AG09309 (cell line): ENCODE measurements around the gene MKX.

Source experiments
- DNase-seq: peaks from one replicate; pipeline ENCODE4 v3.0.0-alpha.2; 2010; ENCODE audit warnings: low read depth
- H3K4me3 ChIP-seq: 2 replicates; pipeline ENCODE4 v1.5.1; 2011; ENCODE audit warnings: mild to moderate bottlenecking, low read depth, low read length, moderate library complexity; ENCODE audit not compliant: control insufficient read depth
- TF ChIP-seq, protein P1 (sequence below): IDR thresholded peaks from 2 replicates; pipeline ENCODE4 v1.5.1; 2011; ENCODE audit warnings: mild to moderate bottlenecking, low read depth, low read length, inconsistent platforms; ENCODE audit not compliant: insufficient read depth, control insufficient read depth; ENCODE audit errors: missing control alignments

Gene MKX

DNA sequence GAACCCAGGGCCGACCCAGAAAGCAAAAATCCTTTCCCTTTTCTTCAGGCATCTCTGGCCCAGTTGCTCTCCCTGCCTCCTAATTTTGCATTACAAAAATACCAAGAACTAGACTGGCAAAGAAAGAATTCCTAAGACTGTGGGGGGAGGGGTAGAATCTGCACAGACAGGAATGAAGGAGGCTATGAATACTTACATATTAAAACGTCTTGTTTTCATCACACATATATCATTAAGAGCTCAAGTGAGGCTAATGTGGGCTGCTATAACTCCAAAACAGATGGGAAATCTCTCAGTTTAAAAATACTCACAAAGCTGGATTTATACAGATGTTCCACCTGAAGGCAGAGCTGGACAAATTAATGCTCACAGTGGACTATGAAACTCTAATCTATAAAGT is 29.2 kb upstream of the MKX start:
- no peak for DNase-seq
- no peak overlapping the region for H3K4me3 ChIP-seq
- TF ChIP-seq, protein P1, sequence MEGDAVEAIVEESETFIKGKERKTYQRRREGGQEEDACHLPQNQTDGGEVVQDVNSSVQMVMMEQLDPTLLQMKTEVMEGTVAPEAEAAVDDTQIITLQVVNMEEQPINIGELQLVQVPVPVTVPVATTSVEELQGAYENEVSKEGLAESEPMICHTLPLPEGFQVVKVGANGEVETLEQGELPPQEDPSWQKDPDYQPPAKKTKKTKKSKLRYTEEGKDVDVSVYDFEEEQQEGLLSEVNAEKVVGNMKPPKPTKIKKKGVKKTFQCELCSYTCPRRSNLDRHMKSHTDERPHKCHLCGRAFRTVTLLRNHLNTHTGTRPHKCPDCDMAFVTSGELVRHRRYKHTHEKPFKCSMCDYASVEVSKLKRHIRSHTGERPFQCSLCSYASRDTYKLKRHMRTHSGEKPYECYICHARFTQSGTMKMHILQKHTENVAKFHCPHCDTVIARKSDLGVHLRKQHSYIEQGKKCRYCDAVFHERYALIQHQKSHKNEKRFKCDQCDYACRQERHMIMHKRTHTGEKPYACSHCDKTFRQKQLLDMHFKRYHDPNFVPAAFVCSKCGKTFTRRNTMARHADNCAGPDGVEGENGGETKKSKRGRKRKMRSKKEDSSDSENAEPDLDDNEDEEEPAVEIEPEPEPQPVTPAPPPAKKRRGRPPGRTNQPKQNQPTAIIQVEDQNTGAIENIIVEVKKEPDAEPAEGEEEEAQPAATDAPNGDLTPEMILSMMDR: no peak

DNA sequence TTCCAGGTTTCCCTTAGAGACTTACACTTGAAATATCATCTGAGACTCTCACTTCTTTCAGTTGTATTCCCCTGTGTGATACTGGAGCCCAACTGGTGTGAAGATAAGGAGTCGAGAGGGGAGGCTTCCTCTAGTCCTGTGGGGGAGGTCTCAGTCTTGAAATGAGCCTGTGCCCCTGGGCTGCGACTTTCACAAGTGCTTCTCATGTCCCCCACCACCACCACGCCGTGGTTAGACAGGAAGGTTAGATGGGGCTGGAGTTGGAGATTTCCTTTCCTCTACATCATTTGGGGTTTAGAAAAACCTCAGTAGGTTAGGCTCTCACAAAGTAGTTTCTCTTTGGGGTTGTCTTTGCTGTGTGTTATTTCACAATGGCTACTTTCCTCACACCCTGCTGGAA is 25.6 kb upstream of the MKX start:
- TF ChIP-seq, protein P1: no peak
- H3K4me3 ChIP-seq: no peak overlapping the region
- no peak for DNase-seq

DNA sequence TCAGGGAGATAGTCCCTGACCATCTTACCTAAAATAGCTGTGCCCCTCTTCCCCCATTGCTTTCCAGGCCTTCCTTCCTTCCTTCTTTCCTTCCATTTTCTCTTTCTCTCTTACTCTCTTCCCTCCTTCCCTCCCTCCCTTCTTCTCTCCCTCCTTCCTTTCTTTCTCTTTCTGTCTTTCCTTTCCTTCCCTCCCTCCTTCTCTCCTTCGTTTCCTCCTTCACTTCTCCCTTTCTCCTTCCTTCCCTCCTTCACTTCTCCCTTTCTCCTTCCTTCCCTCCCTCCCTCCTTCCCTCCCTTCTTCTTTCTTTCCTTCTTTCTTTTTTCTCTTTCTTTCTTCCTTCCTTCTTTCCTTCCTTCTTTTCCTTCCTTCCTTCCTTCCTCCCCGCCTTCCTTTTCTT is 24.6 kb upstream of the MKX start:
- H3K4me3 ChIP-seq: no peak overlapping the region
- TF ChIP-seq, protein P1: no peak
- DNase-seq: no peak

DNA sequence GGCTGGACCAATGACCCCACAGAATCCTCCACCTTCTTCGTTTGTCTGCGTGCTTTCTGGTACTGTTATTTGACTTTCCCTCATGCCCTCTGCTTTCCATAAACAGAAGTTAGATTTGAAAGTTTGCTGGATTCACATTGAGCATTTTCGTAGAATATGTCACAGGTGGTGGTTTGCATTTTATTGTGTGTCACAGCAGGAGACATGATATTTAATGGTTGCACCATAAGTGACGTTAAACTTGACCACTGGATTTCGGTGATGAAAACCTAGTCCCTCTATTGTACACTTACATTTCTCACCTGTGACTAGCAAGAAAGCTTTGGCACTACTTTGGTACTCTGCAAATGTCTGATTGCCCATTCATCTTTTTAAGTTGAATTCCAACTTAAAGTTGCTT is 15.2 kb upstream of the MKX start:
- no peak overlapping the region for H3K4me3 ChIP-seq
- TF ChIP-seq, protein P1: no peak
- no peak for DNase-seq

DNA sequence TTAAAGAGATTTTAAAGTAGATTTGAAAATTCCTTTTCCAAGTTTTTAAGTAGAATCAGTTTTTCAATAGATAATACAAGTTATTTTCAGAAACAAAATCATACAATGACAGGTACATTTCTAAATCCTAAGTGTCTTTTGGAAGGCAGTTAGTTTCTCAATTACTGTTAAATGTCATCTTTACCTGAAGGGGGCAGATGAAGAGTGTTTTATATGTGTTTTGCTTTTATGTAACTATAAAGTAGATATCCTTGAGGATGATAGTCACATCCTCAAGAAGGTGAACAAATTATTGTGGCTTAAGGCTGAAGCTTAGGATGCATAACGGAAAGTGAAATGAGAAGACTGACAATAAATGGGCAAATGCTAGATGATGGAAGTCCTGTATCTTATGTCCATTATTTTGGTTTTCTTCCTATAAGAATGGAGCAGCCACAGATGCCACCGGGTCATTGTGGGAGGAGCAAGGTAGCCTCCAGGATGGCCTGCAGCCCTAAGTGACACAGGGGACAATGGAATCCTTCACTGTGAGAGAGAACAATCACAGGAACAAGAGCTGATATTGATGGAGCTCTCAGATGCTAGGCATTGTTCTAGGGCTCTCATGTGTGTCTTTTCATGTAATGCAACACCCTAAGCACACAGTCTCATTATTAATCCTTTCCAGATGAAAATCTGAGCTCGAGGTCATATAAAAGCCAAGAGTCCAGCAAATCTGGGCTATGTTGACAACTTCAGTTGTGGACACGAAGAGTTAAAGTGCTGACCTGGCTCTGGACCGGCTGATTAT is 14.1 kb upstream of the MKX start:
- TF ChIP-seq, protein P1: peak; percentile 13
- no peak for DNase-seq
- no peak overlapping the region for H3K4me3 ChIP-seq

DNA sequence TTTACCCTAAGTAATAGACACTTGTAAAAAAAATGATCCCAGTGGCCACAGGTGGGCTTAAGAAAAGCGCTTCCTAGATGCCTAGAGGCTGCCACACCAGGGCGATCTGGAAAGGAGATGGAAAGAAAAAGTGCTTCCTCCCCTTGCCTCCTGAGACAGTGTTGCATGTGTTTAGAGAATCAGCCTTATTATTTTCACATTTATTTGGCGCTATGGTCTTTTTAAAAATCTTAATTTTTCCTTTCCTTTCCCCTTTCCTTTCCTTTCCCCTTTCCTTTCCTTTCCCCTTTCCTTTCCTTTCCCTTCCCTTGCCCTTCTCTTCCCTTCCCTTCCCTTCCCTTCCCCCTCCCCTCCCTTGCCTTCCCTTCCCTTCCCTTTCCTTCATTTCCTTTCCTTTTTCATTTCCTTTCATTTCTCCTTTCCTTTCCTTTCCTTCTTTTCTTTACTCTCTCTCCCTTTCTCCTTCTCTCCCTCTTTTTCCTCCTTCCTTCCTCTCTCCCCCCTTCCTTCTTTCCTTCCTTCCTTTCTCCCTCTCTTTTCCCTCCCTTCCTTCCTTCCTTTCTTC is 7.1 kb upstream of the MKX start:
- H3K4me3 ChIP-seq: no peak overlapping the region
- no peak for DNase-seq
- TF ChIP-seq, protein P1: no peak
